GM12891 (cell line): ENCODE measurements around the gene PACS2.

Experiments
- PAX5 ChIP-seq: IDR thresholded peaks from 2 replicates; pipeline ENCODE4 v1.6.1; 2011; ENCODE audit warnings: low read length, moderate library complexity, mild to moderate bottlenecking; ENCODE audit not compliant: insufficient read depth, severe bottlenecking
- POLR2A ChIP-seq: IDR thresholded peaks from 2 replicates; pipeline ENCODE4 v1.6.1; 2011; ENCODE audit warnings: low read depth, low read length, control low read depth
- POLR2AphosphoS5 ChIP-seq: IDR thresholded peaks from 2 replicates; pipeline ENCODE4 v1.6.1; 2011; ENCODE audit warnings: low read depth, low read length, control low read depth
- POU2F2 ChIP-seq: IDR thresholded peaks from 2 replicates; pipeline ENCODE4 v1.6.1; 2011; ENCODE audit warnings: low read depth, mild to moderate bottlenecking, control low read depth, low read length, moderate library complexity
- TAF1 ChIP-seq: IDR thresholded peaks from 2 replicates; pipeline ENCODE4 v1.6.1; 2011; ENCODE audit warnings: low read depth, low read length, control low read depth

DNA sequence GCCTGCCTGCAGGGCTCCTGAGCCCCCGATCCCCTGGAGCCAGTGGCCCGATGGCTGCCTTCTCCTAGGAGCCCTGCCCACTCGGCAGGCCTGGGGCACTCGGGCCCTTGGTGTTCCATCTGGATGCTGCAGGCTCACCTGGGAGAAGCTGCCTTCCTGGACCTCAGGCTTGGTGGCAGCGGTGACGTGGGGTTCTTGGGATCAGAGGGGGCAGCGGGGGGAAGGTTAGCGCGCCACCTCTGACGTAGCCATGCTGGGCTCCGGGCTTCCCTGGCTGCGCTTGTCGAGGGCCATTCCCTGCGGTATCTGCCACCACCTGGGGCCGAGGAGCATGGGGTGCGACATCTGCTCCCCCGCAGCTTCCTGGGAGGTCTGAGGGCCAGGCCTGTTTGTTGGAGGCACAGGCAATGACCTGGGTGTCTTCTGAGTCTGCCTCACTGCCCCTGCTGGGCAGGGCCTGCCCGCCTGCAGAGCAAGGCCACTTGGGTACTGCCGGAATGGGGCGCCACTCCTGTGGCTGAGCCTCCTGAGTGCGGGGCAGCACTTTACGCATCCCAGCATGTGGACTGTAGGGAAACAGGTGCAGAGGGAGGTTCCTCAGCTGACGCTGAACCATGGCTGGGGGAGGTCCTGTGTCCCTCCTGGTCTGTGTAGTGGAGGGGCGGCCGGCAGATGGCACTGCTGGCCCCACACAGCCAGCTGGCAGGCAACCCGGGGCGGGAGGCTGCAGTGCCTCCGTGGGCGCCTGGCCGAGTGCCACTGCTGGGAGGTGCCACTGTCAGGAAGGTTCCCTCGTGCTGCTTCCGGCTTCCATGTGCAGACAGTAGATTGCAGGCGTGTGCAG lies 125.4 kb downstream of the PACS2 start:
- no peak for TF ChIP-seq POLR2A
- TF ChIP-seq POLR2AphosphoS5, result no peak
- TF ChIP-seq PAX5, result no peak
- TF ChIP-seq TAF1, result no peak
- TF ChIP-seq POU2F2, result no peak
